ENCODE data around the gene ACAD9. TPM values are rescaled to one million over a fixed set of nuclear protein-coding genes. Genes with fewer than 3 reads are reported as not detected.

Gene ACAD9
- total and polyA plus RNA-seq, 9 of the 15 experiments (the other 6 are each of a cell fraction or from before 2014, with no cell fraction given), result 10.2 to 32.6 (median 22.8) TPM

DNA sequence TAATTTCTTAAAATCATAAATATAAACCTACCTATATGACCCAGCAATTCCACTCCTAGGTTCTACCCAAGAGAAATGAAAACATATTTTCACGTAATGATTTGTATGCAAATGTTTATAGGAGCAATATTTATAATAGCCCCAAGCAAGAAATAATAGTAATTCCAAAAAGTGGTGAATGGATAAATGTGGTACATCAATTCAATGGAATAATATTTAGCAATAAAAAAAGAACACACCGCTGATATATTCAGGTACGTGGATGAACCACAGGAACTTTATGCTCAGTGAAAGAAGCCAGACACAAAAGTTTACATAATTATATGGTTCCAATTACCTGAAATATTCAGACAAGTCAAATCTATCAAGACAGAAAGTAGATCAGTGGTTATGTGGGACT lies 49.9 kb downstream of the ACAD9 start:
- no peak for ATAC-seq
- Histone ChIP-seq H3K9me3 (replicated peaks; ENCODE audit: control insufficient read depth, insufficient read depth, low read depth, low read length) (peaks cover 3% of the 10 kb centered on the region), H2AFZ (ENCODE audit: low read depth, low read length) (no peak overlapping the region), H3K27ac (ENCODE audit: extremely low read depth, low read depth, low read length) (no peak overlapping the region), H4K20me1 (replicated peaks; ENCODE audit: control insufficient read depth, insufficient read depth, low read length) (no peaks in the 10 kb centered on the region), H3K4me1 (replicated peaks in 1 of 2; ENCODE audit: control insufficient read depth in 2 of 2, insufficient read depth in 2 of 2, low read length in 2 of 2) (no peaks in the 10 kb centered on the region), H3K4me2 (ENCODE audit: insufficient read depth, low read length) (no peak overlapping the region), H3K36me3 (ENCODE audit: control insufficient read depth, insufficient read depth, low read length) (no peaks in the 10 kb centered on the region), H3K9ac (ENCODE audit: insufficient read depth in 1 of 2, low read depth in 2 of 2, low read length in 2 of 2) (no peak overlapping the region), H3K9me1 (ENCODE audit: control insufficient read depth, insufficient read depth, low read length) (no peaks in the 10 kb centered on the region), H3K79me2 (ENCODE audit: control insufficient read depth, insufficient read depth, low read length) (no peaks in the 10 kb centered on the region), H3K4me3 (no peak overlapping the region), H3K27me3 (ENCODE audit: control insufficient read depth in 2 of 2, insufficient read depth in 2 of 2, low read length in 2 of 2) (peaks cover 4 to 25% of the 10 kb centered on the region in 2 experiments; a peak in 3 of 5 replicates)
- CTCF ChIA-PET (ENCODE audit: low intra/inter-chr PET ratio), result interaction anchor here (0.6 kb wide), 1 partner anchor 163 kb away, joined by 3 read pairs; no protein-coding TSS in a partner anchor
- WGBS (ENCODE audit: insufficient coverage, low coverage, missing lambda C conversion rate), result 6% methylated on average over 3 of the region's 3 CpGs
- BruUV-seq (replicated peaks), result no TSS peak
- intact Hi-C loops (cut with micrococcal nuclease) (no loop called here), in situ Hi-C loops (cut with MboI) (no loop called here)
- TF ChIP-seq ZNF212 (CRISPR knock-in tag; IDR thresholded peaks at IDR 0.05) (no peak), XRCC3 (IDR thresholded peaks at IDR 0.05) (no peak), SMARCC2 (IDR thresholded peaks at IDR 0.05; ENCODE audit: low read depth) (no peak), CBX8 (IDR thresholded peaks at IDR 0.05; ENCODE audit: borderline replicate concordance, extremely low read depth, low read depth, low read length, poor library complexity, severe bottlenecking) (no peak), ARID2 (IDR thresholded peaks at IDR 0.05) (no peak), SMARCB1 (IDR thresholded peaks at IDR 0.05; ENCODE audit: insufficient read length, low read depth) (no peak), RBM17 (IDR thresholded peaks at IDR 0.05; ENCODE audit: borderline replicate concordance, low read depth, low read length) (no peak), ELK3 (CRISPR knock-in tag; IDR thresholded peaks at IDR 0.05) (no peak), MAZ (CRISPR knock-in tag; conservative IDR thresholded peaks at IDR 0.05 in 1 of 2, IDR thresholded peaks at IDR 0.05 in 1 of 2) (no peak)
- no peak for FAIRE-seq
- POLR2A ChIA-PET, result no interaction called here
- DNase-seq (ENCODE audit: extremely low read depth in 1 of 4, low spot score in 3 of 4), result no peak
